C4-2B (cell line): Measurements from ENCODE around the gene WDR4.

Experiments
- ZFX ChIP-seq: fragments of 450-650 bp; IDR thresholded peaks from 2 replicates; pipeline ENCODE4 v1.6.1; 2017
- TF ChIP-seq, protein P1 (sequence below): fragments of 450-650 bp; conservative IDR thresholded peaks from 2 replicates; pipeline ENCODE4 v1.5.1; 2017; ENCODE audit warnings: mild to moderate bottlenecking

DNA sequence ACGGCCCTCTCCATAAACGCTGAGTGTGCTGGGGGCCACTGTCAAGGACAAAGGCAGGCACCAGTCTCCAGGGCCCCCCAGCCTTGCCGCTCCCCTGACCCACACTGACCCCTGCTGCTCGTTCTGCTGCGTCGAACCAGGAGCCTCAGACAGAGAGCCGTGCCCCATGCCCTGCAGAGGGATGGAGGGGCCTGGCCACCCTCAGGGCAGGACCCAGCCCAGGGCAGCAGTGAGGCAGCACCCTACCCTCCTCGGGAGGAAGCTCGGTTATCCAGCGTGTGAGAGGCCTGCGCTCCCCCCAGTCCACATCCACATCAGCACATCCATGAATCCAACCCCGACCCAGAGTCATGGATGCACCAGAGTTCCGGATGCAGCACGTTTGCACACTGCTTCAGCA, 15.1 kb downstream of the WDR4 start:
- TF ChIP-seq, protein P1, sequence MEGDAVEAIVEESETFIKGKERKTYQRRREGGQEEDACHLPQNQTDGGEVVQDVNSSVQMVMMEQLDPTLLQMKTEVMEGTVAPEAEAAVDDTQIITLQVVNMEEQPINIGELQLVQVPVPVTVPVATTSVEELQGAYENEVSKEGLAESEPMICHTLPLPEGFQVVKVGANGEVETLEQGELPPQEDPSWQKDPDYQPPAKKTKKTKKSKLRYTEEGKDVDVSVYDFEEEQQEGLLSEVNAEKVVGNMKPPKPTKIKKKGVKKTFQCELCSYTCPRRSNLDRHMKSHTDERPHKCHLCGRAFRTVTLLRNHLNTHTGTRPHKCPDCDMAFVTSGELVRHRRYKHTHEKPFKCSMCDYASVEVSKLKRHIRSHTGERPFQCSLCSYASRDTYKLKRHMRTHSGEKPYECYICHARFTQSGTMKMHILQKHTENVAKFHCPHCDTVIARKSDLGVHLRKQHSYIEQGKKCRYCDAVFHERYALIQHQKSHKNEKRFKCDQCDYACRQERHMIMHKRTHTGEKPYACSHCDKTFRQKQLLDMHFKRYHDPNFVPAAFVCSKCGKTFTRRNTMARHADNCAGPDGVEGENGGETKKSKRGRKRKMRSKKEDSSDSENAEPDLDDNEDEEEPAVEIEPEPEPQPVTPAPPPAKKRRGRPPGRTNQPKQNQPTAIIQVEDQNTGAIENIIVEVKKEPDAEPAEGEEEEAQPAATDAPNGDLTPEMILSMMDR = no peak
- no peak for TF ChIP-seq ZFX
